GM20000 (cell line): Measurements from ENCODE around the gene SLC44A4.

Experiments used
- DNase-seq: peaks from one replicate; pipeline ENCODE4 v3.0.0; 2012; ENCODE audit warnings: low spot score
- TF ChIP-seq, protein P1 (sequence below): IDR thresholded peaks from 2 replicates; pipeline ENCODE4 v1.5.1; 2012; ENCODE audit warnings: mild to moderate bottlenecking, control low read depth; ENCODE audit errors: extremely low read depth, missing control alignments

Gene SLC44A4

DNA sequence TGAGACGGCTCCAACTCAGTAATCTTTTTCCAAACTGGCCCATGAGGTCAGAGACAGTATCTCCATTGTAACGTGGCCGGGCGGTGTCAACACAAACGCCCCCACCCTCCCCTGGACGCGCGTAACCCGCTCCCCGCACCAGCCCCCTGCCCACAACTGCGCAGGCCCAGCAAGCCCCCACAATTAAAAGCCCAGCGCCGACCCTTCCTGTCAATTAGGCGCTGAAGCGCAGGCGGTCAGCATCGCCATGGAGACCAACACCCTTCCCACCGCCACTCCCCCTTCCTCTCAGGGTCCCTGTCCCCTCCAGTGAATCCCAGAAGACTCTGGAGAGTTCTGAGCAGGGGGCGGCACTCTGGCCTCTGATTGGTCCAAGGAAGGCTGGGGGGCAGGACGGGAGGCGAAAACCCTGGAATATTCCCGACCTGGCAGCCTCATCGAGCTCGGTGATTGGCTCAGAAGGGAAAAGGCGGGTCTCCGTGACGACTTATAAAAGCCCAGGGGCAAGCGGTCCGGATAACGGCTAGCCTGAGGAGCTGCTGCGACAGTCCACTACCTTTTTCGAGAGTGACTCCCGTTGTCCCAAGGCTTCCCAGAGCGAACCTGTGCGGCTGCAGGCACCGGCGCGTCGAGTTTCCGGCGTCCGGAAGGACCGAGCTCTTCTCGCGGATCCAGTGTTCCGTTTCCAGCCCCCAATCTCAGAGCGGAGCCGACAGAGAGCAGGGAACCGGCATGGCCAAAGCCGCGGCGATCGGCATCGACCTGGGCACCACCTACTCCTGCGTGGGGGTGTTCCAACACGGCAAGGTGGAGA is 63.6 kb downstream of the SLC44A4 start, which contains the start of the genes HSPA1A and HSPA1L:
Gene HSPA1A, plus strand, starts transcription at position 519 of the 814 bp plus-strand sequence. Its CDS starts 214 bp downstream, at position 733.
Gene HSPA1L, minus strand, starts transcription at position 259 of the 814 bp plus-strand sequence. CDS start 3,311 bp downstream, outside the sequence.
- peak; percentile 86 for DNase-seq
- TF ChIP-seq, protein P1, sequence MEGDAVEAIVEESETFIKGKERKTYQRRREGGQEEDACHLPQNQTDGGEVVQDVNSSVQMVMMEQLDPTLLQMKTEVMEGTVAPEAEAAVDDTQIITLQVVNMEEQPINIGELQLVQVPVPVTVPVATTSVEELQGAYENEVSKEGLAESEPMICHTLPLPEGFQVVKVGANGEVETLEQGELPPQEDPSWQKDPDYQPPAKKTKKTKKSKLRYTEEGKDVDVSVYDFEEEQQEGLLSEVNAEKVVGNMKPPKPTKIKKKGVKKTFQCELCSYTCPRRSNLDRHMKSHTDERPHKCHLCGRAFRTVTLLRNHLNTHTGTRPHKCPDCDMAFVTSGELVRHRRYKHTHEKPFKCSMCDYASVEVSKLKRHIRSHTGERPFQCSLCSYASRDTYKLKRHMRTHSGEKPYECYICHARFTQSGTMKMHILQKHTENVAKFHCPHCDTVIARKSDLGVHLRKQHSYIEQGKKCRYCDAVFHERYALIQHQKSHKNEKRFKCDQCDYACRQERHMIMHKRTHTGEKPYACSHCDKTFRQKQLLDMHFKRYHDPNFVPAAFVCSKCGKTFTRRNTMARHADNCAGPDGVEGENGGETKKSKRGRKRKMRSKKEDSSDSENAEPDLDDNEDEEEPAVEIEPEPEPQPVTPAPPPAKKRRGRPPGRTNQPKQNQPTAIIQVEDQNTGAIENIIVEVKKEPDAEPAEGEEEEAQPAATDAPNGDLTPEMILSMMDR = no peak

DNA sequence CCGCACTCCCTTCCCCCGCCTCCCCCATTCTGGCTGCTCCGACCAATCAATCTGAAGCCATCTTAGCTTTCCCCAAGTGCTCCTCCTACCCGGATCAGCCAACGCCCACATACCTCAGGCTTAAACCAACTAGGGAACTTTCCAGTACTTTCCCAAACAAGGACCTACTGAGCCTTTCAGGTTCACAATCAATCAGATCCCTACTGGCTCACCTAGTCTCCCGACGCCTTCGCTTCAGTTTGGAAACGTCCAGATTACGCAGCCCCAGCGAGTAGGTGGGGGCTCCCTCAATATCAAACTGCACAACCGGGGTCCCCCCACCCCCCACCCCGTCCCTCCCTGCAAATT is 64.1 kb downstream of the SLC44A4 start:
- DNase-seq = peak; percentile 78
- TF ChIP-seq, protein P1 = no peak

DNA sequence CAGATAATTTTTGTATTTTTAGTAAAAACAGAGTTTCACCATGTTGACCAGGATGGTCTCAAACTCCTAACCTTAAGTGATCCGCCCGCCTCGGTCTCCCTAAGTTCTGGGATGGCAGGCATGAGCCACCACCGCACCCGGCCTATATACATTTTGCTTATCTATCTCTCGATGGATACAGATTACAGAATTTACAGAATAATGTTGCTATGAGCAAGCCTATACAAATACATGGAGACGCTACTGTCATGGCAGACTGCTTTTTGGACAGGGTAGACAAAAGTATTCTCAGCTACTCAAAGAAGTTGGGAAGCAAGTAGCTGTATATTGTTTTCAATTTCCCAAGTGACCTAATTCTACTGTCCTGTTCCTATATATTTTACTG is 65.3 kb downstream of the SLC44A4 start:
- TF ChIP-seq, protein P1 = no peak

More for the DNA sequence above, 65.3 kb downstream of the SLC44A4 start:
- DNase-seq = no peak
